GM21447 (cell line): ENCODE data around the gene KRTAP13-2.

Experiments used
- ATAC-seq: cut with Tn5 transposase; IDR thresholded peaks from one replicate; pipeline ENCODE4 v1.9.1; 2021; ENCODE audit not compliant: unreplicated experiment

Gene KRTAP13-2, protein sequence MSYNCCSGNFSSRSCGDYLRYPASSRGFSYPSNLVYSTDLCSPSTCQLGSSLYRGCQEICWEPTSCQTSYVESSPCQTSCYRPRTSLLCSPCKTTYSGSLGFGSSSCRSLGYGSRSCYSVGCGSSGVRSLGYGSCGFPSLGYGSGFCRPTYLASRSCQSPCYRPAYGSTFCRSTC

DNA sequence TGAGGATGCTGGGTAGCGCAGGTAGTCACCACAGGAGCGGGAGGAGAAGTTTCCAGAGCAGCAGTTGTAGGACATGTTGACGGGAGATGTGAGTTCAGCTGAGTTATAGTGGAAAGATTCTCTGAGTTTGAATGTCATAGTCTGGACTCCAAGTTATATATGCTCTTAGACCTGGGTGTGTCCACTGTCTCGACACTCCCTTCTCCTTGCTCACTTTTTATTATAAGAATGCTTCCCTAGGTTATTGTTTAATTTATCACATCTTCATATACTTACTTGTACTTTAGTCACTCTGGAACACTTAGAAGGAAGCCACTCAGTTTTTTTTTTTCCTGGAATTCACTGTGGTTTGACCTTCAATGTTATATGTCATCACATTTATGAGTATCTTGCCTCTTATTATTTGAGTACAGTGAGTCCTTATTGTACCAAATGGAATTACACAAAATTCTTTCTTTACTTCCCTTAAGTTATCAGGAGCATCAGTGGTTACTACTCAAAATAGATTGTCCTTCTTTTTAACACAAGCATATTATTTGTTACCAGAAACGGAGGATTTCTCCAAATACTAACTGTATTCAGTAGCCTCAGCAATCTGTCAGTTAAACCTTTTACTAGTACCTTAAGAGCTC, at the start of gene KRTAP13-2:
KRTAP13-2 (minus strand) TSS at position 133 of the 632 bp plus-strand sequence; CDS start at position 75, 58 bp downstream.
- ATAC-seq = no peak

DNA sequence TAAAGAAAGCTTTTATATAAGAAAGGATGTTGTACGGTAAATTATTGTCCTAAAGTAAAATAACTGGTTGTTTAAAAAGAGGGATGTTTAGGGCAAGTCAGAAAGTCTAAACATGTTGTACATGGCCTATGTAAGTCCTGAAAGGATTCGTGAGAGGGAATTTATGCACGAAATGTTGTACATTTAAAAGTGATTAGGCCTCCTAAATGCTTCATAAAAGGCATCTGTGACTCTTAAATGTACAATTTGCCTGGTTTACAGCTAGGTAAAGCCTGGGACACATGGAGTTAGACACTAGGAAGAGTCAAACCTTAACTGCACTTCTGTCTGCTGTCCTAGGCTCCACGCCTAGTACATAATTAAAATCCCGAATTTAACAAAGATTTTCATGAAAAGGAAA, 43.9 kb upstream of the KRTAP13-2 start:
- no peak for ATAC-seq

DNA sequence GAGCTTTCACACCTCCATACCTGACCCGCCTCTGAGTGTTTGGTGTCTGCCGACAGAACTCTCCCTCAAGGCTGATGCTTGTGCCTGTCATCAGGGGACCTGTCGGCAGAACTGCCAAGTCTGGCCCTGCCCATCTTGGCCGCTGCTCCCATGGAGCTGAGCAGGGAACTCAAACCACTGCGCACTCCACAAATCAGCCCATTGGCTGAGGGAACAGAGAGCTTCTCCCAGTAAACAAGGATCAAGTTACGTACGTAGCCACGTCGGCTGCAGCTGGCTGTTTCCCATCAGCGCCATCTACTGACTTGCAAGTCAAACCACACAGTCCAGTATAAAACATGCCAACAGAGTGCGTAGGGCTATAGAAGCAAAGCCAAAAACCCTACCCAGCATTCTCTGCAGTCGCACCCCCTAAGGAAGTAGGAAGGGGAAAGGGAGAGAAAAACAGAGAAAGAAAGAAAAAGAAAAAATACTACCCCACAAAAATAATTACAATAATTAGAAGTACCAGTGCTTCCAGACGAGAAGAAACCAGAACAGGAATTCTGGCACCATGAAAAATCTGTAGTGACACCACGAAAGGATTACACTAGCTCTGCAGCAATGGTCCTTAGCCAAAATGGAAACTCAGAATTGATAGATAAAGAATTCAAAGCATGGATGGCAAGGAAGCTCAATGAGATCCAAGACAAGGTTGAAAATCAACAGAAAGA, 36.9 kb upstream of the KRTAP13-2 start:
- no peak for ATAC-seq

DNA sequence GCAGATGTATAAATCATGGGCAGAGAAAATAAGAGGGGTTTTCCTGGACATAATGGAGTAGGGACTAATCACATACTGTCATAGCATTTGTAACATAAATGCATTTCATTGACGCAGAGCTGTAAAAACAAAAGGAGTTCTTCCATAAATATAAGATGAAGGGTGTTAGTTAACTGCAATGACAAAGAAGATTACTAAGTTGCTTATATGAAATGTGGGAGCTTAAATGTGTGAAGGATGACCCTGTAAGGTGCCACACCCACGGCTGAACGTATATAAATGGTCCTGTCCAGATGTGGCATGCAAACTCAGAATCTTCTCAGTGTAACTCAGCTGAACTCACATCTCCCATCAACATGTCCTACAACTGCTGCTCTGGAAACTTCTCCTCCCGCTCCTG, 23.7 kb upstream of the KRTAP13-2 start, which contains the start of gene KRTAP13-1:
KRTAP13-1 (plus strand) TSS at position 301 of the 400 bp plus-strand sequence; CDS start at position 357, 56 bp downstream.
- ATAC-seq = no peak

DNA sequence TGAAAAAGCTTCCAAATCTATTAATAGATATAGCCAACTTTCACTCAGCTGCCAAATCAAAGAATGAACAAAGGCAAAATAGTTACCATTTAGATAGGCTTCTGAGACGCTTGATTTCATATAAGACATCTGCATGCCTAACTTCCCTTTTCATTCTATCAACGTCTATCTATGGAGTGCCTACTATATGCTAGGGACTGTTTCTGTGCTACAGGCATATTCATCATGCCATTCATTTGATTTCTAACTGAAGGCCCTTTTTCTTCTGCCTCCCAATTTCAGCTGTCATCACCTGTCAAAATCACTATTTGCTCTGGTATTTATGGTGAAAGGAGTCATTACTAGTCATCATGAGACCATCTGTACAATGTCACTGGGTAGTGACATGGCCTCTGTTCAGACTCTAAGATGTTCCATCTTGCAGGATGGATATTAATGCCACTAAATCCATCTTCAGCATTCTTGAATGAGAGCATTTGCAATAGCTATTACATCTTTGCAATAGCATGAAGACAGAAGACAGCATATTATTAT, 19.5 kb upstream of the KRTAP13-2 start:
- no peak for ATAC-seq

DNA sequence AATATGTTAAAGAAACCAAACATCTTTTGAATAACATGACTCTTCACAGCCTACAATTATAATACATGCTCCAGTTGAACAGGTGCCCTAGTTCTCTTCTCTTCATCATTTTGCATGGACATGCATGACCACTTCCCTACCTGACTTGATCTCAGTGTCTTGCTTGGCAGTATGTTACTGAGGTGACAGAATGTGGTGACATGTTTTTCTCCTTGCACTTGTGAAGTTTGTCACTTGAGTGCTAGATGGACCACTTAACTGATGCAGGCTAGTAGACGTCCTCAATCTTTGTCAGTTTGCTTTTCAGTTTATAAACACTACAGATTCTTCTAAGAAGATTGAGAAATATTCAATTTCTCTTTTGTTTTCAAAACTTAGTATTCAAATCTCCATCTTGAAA, 10.1 kb upstream of the KRTAP13-2 start:
- no peak for ATAC-seq

DNA sequence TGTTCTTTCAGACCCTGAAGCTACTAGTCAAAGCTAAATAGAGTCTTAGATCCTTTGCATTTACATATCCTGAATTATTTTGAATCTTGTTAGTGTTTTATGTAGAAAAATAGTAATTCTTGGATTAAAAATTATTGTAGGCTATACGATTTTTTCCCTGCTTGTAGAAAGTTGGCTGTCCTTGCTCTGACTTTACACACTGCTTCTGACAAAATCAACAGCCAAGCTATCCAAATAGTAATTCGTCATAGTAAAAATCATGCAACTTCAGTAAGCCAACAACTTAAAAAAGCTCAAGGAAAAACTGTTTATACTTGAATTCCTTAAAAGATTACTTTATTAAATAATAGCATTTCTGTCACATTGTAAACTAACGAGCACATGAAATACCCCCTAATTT, 16.2 kb downstream of the KRTAP13-2 start:
- ATAC-seq = no peak

DNA sequence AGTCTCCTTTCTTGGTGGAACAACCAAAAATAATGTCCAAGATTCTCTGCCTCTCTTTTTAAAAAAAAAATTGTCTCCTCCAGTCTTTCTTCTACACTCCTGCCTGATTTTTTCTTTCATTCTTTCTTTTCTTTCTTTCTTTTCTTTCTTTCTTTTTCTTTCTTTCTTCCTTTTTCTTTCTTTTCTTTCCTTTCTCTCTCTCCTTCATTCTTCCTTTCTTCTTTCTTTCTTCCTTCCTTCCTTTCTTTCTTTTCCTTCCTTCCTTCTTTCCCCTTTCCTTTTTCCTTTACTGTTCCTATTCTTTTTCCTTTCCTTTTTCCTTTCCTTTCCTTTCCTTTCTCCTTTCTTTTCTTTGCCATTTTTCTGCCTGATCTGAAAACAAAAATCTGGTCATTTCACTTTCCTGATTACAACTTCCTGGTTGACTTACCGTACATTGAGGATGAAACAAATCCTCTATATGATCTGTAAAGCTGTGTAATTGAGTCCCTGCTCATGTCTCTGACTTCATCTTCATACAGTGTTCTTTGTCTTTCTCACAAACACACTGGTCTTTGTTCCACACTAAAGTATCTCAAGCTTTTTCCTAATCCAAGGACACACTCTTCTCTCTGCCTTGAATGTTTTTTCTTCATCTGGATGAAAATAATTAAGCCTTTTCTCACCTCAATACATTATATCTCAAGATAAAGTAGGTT, 17.6 kb downstream of the KRTAP13-2 start:
- ATAC-seq = no peak

DNA sequence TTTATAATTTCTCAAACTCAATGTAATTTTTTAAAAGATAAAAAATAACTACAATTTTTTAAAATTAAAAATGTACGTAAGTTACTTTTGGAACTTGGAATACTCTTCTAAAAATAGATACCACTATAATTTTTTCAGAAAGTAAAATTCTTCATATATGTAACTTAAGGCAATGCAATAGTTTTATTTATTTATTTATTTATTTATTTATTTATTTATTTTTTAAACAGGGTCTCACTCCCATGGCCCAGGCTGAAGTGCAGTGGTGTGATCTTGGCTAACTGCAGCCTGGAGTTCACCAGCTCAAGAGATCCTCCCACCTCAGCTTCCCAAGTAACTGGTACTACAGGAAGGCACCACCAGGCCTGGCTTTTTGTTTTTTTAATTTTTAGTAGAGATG, 20.5 kb downstream of the KRTAP13-2 start:
- ATAC-seq = no peak

DNA sequence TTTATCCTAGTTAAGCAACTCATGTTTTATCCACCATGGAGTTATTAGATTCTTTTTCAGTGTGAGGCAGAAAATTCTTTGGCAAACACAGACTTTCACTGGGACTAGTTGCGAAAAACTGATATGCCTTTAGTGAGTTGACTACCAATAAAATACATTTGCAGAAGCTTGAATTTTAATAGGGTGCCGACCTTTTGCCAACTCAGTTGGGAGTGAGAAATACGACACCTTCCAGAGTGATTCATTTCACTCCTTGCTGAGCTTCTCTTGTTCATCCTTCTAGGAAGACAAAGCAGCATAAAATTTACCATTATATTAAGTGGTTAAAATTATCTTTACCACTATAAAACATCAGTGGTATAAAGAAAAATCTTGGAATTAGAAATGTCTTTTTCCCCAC, 22.5 kb downstream of the KRTAP13-2 start:
- no peak for ATAC-seq

DNA sequence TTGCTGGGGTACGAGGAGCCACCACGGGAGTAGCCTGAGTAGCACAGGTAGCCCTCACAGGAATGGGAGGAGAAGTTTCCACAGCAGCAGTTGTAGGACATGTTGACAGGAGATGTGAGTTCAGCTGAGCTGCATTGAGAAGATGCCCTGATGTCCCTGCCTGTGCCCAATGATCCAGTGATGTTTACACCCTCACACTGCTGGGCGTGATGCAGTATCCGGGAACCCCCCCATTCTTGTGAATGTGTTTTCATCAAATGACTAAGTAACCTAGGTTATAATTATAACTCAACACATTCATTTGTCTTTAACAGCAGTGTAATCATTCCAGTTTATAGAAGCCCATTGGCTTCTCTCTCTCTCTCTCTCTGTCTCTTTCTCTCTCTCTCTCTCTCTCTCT, 23.6 kb downstream of the KRTAP13-2 start, which contains the start of gene KRTAP23-1:
KRTAP23-1 (minus strand) TSS at position 101 of the 400 bp plus-strand sequence; CDS start at position 101, 0 bp downstream.
- ATAC-seq = no peak

DNA sequence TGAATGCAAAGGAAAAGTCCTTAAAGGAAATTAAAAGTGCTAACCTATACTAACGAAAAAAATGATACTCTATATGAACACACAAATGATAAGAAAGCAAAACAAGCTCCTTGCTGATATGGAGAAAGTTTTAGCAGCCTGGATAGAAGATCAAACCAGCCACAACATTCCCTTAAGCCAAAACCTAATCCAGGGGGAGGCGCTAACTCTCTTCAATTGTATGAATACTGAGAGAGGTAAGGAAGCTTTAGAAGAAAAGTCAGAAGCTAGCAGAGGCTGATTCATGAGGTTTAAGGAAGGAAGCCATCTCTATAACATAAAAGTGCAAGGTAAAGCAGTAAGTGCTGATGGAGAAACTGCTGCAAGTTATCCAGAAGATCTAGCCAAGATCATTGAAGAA, 27.1 kb downstream of the KRTAP13-2 start:
- ATAC-seq = no peak

DNA sequence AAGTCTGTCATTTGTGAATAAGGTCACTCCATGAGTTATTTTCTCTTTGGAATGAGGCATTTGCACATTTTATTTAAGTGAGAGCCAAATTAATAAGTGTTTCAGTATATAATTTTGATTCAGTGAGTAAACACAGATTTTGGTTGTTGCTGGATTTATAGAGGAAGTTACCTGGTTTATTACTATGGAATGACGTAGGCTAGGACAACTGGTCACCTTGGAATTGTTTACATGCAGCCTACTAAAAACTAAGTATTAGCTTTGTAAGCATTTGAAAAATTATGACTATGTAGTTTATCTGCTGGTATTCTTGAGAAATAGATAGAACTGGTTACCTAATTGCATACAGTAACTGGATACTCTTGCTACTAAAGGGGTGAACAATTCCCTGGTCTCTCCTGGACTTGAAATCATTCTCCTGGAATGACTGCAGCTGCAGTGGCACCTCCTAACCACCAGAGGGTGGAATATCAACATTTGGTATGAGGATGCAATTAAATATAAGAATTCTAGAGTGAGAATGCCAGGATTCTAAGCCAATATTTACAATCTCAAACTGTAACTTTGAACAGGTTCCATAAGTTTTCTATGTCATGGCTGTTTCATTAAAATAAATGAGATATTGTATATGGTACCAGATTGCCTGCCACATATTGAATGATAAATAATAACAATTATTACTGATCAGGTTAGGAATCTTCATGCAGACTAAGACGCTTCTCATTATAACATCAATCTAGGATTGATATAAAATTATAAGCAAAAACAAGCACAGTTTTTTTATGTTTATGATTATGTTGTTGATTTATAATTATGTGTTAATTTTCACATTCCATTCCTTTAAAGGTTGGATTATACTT, 31.1 kb downstream of the KRTAP13-2 start:
- ATAC-seq = no peak

DNA sequence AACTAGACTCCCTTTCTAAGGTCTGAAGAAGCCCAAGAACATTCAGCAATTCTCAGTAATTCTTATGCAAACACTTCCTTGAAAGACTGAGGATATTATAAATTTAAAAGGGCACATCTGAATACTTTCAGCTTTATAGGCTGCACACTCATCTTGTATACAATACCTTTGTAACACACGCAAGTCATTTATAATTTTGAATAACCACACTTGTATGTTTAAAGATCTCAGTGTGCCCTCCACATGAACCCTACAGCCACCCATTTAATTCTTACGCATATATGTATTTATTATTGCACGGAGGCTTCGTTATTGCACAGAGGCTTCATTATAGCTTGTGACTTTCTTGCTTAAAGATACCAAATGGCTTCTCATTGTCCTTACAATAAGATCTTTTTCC, 33.4 kb downstream of the KRTAP13-2 start:
- no peak for ATAC-seq

DNA sequence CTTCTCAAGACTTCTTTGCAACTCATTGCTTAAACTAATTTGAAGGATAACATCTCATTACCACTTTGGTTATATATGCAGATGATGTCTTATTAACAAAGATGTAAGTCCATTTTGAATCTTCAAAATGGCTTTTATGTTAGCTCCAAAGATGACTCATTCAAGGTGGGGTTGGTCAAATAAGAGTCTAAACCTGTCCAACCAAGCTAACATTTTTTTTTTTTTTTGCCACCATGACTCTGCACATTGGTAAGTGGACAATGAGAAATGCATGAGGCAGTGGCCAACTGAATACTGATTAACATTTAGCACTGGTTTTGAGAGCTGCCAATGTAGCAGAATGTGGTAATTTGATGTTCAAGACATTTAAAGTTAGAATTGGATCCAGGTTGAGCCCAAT, 34.3 kb downstream of the KRTAP13-2 start:
- ATAC-seq = no peak

DNA sequence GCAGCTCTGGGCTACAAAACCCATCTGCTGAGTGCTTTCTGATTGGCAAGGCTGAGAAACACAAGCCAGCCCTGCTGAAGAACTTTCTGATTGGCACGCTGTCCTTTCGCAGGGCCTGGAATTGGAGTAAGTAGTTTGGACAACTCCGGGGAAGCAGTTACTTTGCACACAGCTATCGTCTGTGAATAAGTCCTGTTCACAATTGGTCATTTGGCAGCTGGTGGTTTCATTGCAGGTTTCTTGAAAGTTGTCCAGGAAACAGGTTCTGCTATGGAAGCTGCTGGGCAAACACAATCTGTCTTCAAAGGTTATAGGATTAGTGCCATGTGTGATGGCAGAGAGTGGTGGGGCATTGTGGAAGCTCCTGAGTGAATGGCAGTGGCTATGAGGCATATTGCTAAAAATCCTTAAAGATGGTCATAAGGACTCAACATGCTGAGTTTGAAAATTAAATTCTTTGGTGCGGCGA, 34.8 kb downstream of the KRTAP13-2 start, which contains the start of gene KRTAP27-1:
KRTAP27-1 (minus strand) TSS at position 419 of the 469 bp plus-strand sequence; CDS start at position 393, 26 bp downstream.
- ATAC-seq = no peak

DNA sequence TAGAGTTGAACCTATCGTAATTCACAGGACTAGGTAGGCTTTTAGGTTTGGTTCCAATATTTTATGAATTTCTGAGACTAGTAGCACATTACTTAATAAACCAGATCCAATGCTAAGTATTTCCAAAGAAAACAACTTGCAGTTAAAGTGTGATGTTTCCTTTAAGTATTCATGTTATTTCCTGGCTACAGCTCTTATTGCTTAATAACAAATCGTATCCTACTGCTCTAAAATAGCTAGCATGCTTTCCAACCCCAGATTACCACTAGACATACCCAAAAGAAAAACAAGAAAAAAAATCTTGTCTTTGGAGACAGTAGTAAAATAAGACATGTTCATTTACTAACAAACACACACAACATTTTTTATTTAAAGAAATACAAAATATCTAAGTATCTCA, 35.5 kb downstream of the KRTAP13-2 start:
- no peak for ATAC-seq

DNA sequence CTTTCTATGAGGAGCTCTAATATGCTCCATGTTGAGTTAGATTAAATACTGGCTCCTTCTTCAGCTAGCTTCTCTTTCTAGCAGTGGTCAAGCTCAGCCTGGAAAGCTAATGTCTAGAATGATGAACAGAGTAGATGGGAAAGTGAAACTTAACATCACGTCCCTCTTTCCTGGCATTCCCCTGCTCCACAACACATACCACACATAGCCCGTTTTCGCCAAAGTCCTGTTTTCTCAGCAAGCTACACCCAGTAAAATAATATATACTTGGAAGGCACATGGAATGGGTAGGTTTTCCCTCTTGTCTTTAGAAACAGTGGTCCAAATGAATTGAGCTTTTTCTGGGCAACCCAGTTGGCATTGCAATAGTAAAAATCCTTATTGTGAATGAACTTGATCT, 38.3 kb downstream of the KRTAP13-2 start:
- no peak for ATAC-seq

DNA sequence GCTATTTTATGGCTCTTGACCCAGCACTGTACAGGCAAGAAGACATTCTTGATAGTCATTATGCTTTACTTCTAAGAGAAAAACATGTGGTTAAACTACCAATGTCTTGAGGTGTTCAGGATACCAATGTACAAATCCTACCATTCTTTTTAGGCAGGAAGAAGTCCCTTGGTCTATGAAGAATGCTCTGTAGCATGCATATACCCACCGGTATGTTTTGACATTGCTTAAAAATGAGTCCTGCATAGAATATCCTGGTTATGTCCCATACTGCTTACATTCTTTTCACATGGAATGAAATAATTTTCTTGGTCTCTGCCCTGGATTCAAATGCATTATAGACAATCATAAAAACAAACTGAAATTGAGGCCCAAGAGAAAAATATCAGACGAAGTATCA, 39.4 kb downstream of the KRTAP13-2 start:
- no peak for ATAC-seq
